Breast epithelium (tissue), 4 donors: ENCODE data around the gene DGCR8. TPM values are rescaled to one million over a fixed set of nuclear protein-coding genes. Genes with fewer than 3 reads are reported as not detected.

Source experiments
- DNase-seq, 2 donors: peaks; one replicate each; pipeline ENCODE4 v3.0.0-alpha.2; 2019; ENCODE audit warnings: low spot score in 2 of 2
- H3K27ac ChIP-seq, 2 donors: fragments of 200-600 bp; sonication (generic) in 1 of 2; one replicate each; pipeline ENCODE4 v1.5.1; 2016 to 2019; ENCODE audit warnings: mild to moderate bottlenecking in 1 of 2
- H3K27me3 ChIP-seq, 2 donors: fragments of 200-600 bp; sonication (generic) in 1 of 2; one replicate each; pipeline versions ENCODE4 v1.5.1 to v1.6.0; 2017 to 2019; ENCODE audit warnings: control low read depth in 1 of 2, mild to moderate bottlenecking in 1 of 2
- H3K36me3 ChIP-seq: fragments of 200-600 bp; one replicate; pipeline ENCODE4 v1.5.1; 2019
- H3K4me1 ChIP-seq, 2 donors: fragments of 200-600 bp; sonication (generic); one replicate each; pipeline ENCODE4 v1.5.1; 2016 to 2019; ENCODE audit warnings: control low read depth in 1 of 2
- H3K4me3 ChIP-seq, 3 donors: fragments of 200-600 bp; sonication (generic); 1 replicate in 2 of 3; 2 replicates in 1 of 3; pipeline ENCODE4 v1.5.1; 2016 to 2019; ENCODE audit warnings: mild to moderate bottlenecking in 3 of 3, moderate library complexity in 2 of 3
- H3K9me3 ChIP-seq, 2 donors: fragments of 200-600 bp; sonication (generic) in 1 of 2; one replicate each; pipeline ENCODE4 v1.5.1; 2016 to 2019; ENCODE audit warnings: control low read depth in 1 of 2
- CTCF ChIP-seq, 3 donors: fragments of 450-650 bp; IDR thresholded peaks; one replicate each; pipeline ENCODE4 v1.5.1; 2016 to 2017; ENCODE audit warnings: antibody characterized with exemption in 3 of 3, mild to moderate bottlenecking in 3 of 3, moderate library complexity in 3 of 3
- POLR2A ChIP-seq: fragments of 450-650 bp; IDR thresholded peaks from one replicate; pipeline ENCODE4 v1.6.1; 2016; ENCODE audit warnings: antibody characterized with exemption, mild to moderate bottlenecking, moderate library complexity
- POLR2AphosphoS5 ChIP-seq, 3 donors: sonication (generic); formaldehyde crosslinking; IDR thresholded peaks; one replicate each; pipeline ENCODE4 v1.6.1; 2017; ENCODE audit warnings: antibody characterized with exemption in 3 of 3
- intact Hi-C: fragments of 100-400 bp; cut with DNase I; formaldehyde crosslinking; loops from one replicate; pipeline ENCODE4 v1.15.1; 2023; ENCODE audit warnings: low total_unique reads
- total RNA-seq, 3 donors: library from RNA; depleted of rRNA; stranded (reverse); fragments of >200 nt; gene quantifications; one replicate each; pipeline ENCODE4 v1.1.0, GENCODE V29; 2016

DGCR8 gene
- total RNA-seq, 3 donors from 2014 or later, result 18.4 to 34.7 (median 29.0) TPM

GRCh38 chr22:20127869-20128618, 48.0 kb downstream of the DGCR8 start:
- H3K4me3 ChIP-seq, result no peak overlapping the region
- no peaks in the 10 kb centered on the region for H3K36me3 ChIP-seq
- intact Hi-C loops, result no loop called here
- H3K4me1 ChIP-seq, result peaks cover 5 to 7% of the 10 kb centered on the region in 2 donors
- no peak for DNase-seq
- no peaks in the 10 kb centered on the region for H3K9me3 ChIP-seq
- TF ChIP-seq POLR2A, result no peak
- H3K27ac ChIP-seq, result no peak overlapping the region
- no peaks in the 10 kb centered on the region for H3K27me3 ChIP-seq

- Histone ChIP-seq H3K4me3 (no peak overlapping the region), H3K27me3 (no peaks in the 10 kb centered on the region), H3K36me3 (no peaks in the 10 kb centered on the region), H3K4me1 (peaks cover 7 to 10% of the 10 kb centered on the region in 2 donors), H3K9me3 (no peaks in the 10 kb centered on the region), H3K27ac (no peak overlapping the region)
- intact Hi-C loops, result no loop called here
- TF ChIP-seq POLR2A (no peak), POLR2AphosphoS5 (IDR thresholded peaks at IDR 0.05) (no peak), CTCF (IDR thresholded peaks at IDR 0.05) (no peak)
- DNase-seq, result no peak
Measured at GRCh38 chr22:20128619-20128901, 48.5 kb downstream of the DGCR8 start.

- Histone ChIP-seq H3K27ac (no peak overlapping the region), H3K36me3 (no peaks in the 10 kb centered on the region), H3K27me3 (no peaks in the 10 kb centered on the region), H3K9me3 (no peaks in the 10 kb centered on the region), H3K4me1 (peaks cover 7 to 10% of the 10 kb centered on the region in 2 donors), H3K4me3 (no peak overlapping the region)
- TF ChIP-seq POLR2A (no peak), POLR2AphosphoS5 (IDR thresholded peaks at IDR 0.05) (no peak)
- intact Hi-C loops, result no loop called here
- no peak for DNase-seq
Measured at GRCh38 chr22:20128902-20129746, 49.1 kb downstream of the DGCR8 start.

GRCh38 chr22:20129747-20130014, 49.6 kb downstream of the DGCR8 start:
- intact Hi-C loops, result no loop called here
- TF ChIP-seq POLR2A (no peak), POLR2AphosphoS5 (IDR thresholded peaks at IDR 0.05) (no peak), CTCF (IDR thresholded peaks at IDR 0.05) (no peak)
- no peak for DNase-seq
- H3K4me3 ChIP-seq, result no peak overlapping the region
- H3K36me3 ChIP-seq, result no peaks in the 10 kb centered on the region
- no peak overlapping the region for H3K27ac ChIP-seq
- no peaks in the 10 kb centered on the region for H3K9me3 ChIP-seq
- no peaks in the 10 kb centered on the region for H3K27me3 ChIP-seq
- peaks cover 7 to 10% of the 10 kb centered on the region in 2 donors for H3K4me1 ChIP-seq

- no peak for TF ChIP-seq POLR2AphosphoS5 (IDR thresholded peaks at IDR 0.05)
- no peak for TF ChIP-seq POLR2A
- no peak for TF ChIP-seq CTCF (IDR thresholded peaks at IDR 0.05)
- no peaks in the 10 kb centered on the region for H3K36me3 ChIP-seq
- DNase-seq, result no peak
- no peaks in the 10 kb centered on the region for H3K9me3 ChIP-seq
- H3K27ac ChIP-seq, result peak overlapping the region; percentile 89 to 97
- H3K27me3 ChIP-seq, result no peaks in the 10 kb centered on the region
- H3K4me1 ChIP-seq, result peaks cover 7 to 10% of the 10 kb centered on the region in 2 donors
- H3K4me3 ChIP-seq, result peak overlapping the region in 2 of 3 donors; percentile 99
- intact Hi-C loops, result no loop called here
Measured at GRCh38 chr22:20130319-20130718, 50.3 kb downstream of the DGCR8 start.
